HepG2 (cell line): ENCODE measurements around the gene GPR158. TPM values are rescaled to one million over a fixed set of nuclear protein-coding genes. Genes with fewer than 3 reads are reported as not detected.

Source experiments
- ATAC-seq: fragments of 200-7000 bp; cut with Tn5 transposase; 3 replicates; pipeline ENCODE4 v1.9.1; 2020; ENCODE audit warnings: mild to moderate bottlenecking, moderate library complexity
- BruUV-seq: library from RNA; stranded (reverse); fragments of 400-500 nt; replicated peaks from 2 replicates; lab custom pipeline; 2021; lab: Mats Ljungman, UMichigan
- CTCF ChIA-PET: fragments of 300-600 bp; formaldehyde crosslinking; extraction: SDS; loops from one replicate; lab custom pipeline; 2021; ENCODE audit warnings: low total read pairs, inconsistent platforms, low intra/inter-chr PET ratio; lab: Yijun Ruan, JAX
- POLR2A ChIA-PET: fragments of 350-600 bp; sonication (Branson Sonifier 250); formaldehyde crosslinking; loops from one replicate; lab custom pipeline; 2020; ENCODE audit warnings: antibody characterized with exemption, inconsistent platforms; lab: Yijun Ruan, JAX
- DNase-seq: peaks from one replicate; pipeline ENCODE4 v3.0.0-alpha.2; 2015; ENCODE audit warnings: low spot score
- FAIRE-seq: peaks from 3 replicates; lab custom pipeline; 2011; peaks lifted over from hg19 to GRCh38; lab: Jason Lieb, UNC
- H2AFZ ChIP-seq: one replicate; pipeline ENCODE4 v1.6.1; 2011; ENCODE audit warnings: low read length, inconsistent platforms
- H3K27ac ChIP-seq: fragments of 300-600 bp; 3 replicates; pipeline ENCODE4 v1.8.0; 2011; ENCODE audit warnings: mixed run types, mild to moderate bottlenecking, mixed read lengths, low read length, inconsistent platforms; ENCODE audit not compliant: insufficient read depth; ENCODE audit errors: extremely low read length
- H3K27me3 ChIP-seq, 2 experiments: fragments of 200-600 bp in 1 of 2; 2 replicates in 1 of 2; 3 replicates in 1 of 2; pipeline versions ENCODE4 v1.6.0 to v1.8.0; 2011; ENCODE audit warnings: low read length in 2 of 2, mild to moderate bottlenecking in 2 of 2, moderate library complexity in 2 of 2, inconsistent platforms in 1 of 2; ENCODE audit not compliant: insufficient read depth in 2 of 2, control insufficient read depth in 1 of 2
- H3K36me3 ChIP-seq, 2 experiments: fragments of 200-600 bp in 1 of 2; replicated peaks in 1 of 2; 2 replicates in 1 of 2; 3 replicates in 1 of 2; pipeline versions ENCODE4 v1.5.1 to v1.8.0; 2011; ENCODE audit warnings: low read length in 2 of 2, inconsistent platforms in 1 of 2; ENCODE audit not compliant: insufficient read depth in 2 of 2, control insufficient read depth in 1 of 2
- H3K4me1 ChIP-seq: 2 replicates; pipeline ENCODE4 v1.5.1; 2012; ENCODE audit warnings: low read length, inconsistent platforms; ENCODE audit not compliant: insufficient read depth
- H3K4me2 ChIP-seq: 2 replicates; pipeline ENCODE4 v1.6.0; 2011; ENCODE audit warnings: low read depth, low read length, inconsistent platforms
- H3K4me3 ChIP-seq, 3 experiments: fragments of 200-600 bp in 1 of 3; sonication (generic), shearing (Covaris generic) in 1 of 3; replicated peaks in 1 of 3; 2 replicates each; pipeline ENCODE4 v1.5.1; 2011 to 2016; ENCODE audit warnings: low read length in 3 of 3, inconsistent platforms in 2 of 3, low read depth in 2 of 3, mild to moderate bottlenecking in 2 of 3, control low read depth in 1 of 3, mixed read lengths in 1 of 3; ENCODE audit not compliant: insufficient read depth in 1 of 3
- H3K79me2 ChIP-seq: one replicate; pipeline ENCODE4 v1.6.1; 2011; ENCODE audit warnings: low read length, inconsistent platforms; ENCODE audit not compliant: insufficient read depth
- H3K9ac ChIP-seq: 2 replicates; pipeline ENCODE4 v1.6.0; 2011; ENCODE audit warnings: mild to moderate bottlenecking, low read depth, low read length, inconsistent platforms; ENCODE audit not compliant: insufficient read depth
- H3K9me3 ChIP-seq: 2 replicates; pipeline ENCODE4 v1.5.1; 2012; ENCODE audit warnings: mild to moderate bottlenecking, low read length
- H4K20me1 ChIP-seq: 2 replicates; pipeline ENCODE4 v1.6.0; 2011; ENCODE audit warnings: inconsistent platforms, mild to moderate bottlenecking, low read length, moderate library complexity; ENCODE audit not compliant: insufficient read depth
- KMT2A ChIP-seq: sonication (generic); formaldehyde crosslinking; IDR thresholded peaks from 2 replicates; pipeline ENCODE4 v1.4.0; 2020; ENCODE audit warnings: missing genetic modification reagents
- MIER2 ChIP-seq: IDR thresholded peaks from 2 replicates; pipeline ENCODE4 v1.6.1; 2016; ENCODE audit warnings: missing biosample characterization, missing genetic modification reagents
- PLSCR1 ChIP-seq: sonication (generic); formaldehyde crosslinking; IDR thresholded peaks from 2 replicates; pipeline ENCODE4 v1.5.0; 2020; ENCODE audit warnings: missing genetic modification reagents, mild to moderate bottlenecking, borderline replicate concordance
- SIN3B ChIP-seq: fragments of 150-350 bp; IDR thresholded peaks from 2 replicates; pipeline ENCODE4 v1.6.1; 2014; ENCODE audit warnings: low read length
- ZNF335 ChIP-seq: sonication (generic); formaldehyde crosslinking; IDR thresholded peaks from 2 replicates; pipeline ENCODE4 v1.4.0; 2020; ENCODE audit warnings: missing genetic modification reagents
- ZNF337 ChIP-seq: sonication (generic); formaldehyde crosslinking; IDR thresholded peaks from 2 replicates; pipeline ENCODE4 v1.5.1; 2020; ENCODE audit warnings: missing genetic modification reagents, low read depth, mild to moderate bottlenecking, borderline replicate concordance
- ZNF572 ChIP-seq: sonication (generic); formaldehyde crosslinking; IDR thresholded peaks from 2 replicates; pipeline ENCODE4 v1.5.1; 2020; ENCODE audit warnings: mild to moderate bottlenecking, missing genetic modification reagents
- ZNF709 ChIP-seq: sonication (generic); formaldehyde crosslinking; IDR thresholded peaks from 2 replicates; pipeline ENCODE4 v1.5.0; 2020; ENCODE audit warnings: mild to moderate bottlenecking, missing genetic modification reagents
- WGBS: methylation state at CpG from one replicate; pipeline ENCODE4 v1.1.6; 2017; ENCODE audit warnings: low lambda C conversion rate; 5-methylcytosine and 5-hydroxymethylcytosine counted together
- in situ Hi-C: cut with HindIII; loops from 2 replicates; pipeline ENCODE4 v1.10.0; 2017; ENCODE audit warnings: low pct_unique_long_range_greater_than_20kb; ENCODE audit not compliant: extremely low pct_ligation_motif_present
- intact Hi-C: fragments of 100-400 bp; cut with micrococcal nuclease; formaldehyde crosslinking; loops from one replicate; pipeline ENCODE4 v1.10.0; 2022; ENCODE audit not compliant: unreplicated experiment
- polyA plus RNA-seq, 8 experiments: library from polyadenylated mRNA; depleted of rRNA in 3 of 8; stranded (reverse) in 7 of 8; unstranded in 1 of 8; fragments of >200 nt; fragmentation: Illumina TruSeq in 4 of 8; extraction: Trizol in 4 of 8; gene quantifications; 2 replicates each; pipeline versions ENCODE4 v1.2.1 to v1.2.3, GENCODE V29; 2011 to 2016; ENCODE audit warnings: low read depth in 4 of 8, missing spikeins in 1 of 8, mixed read lengths in 1 of 8; ENCODE audit not compliant: insufficient read depth in 1 of 8
- total RNA-seq, 5 experiments: library from RNA; depleted of rRNA; stranded (reverse); fragments of >200 nt; fragmentation: Illumina TruSeq; extraction: Trizol; gene quantifications; 2 replicates each; pipeline ENCODE4 v1.2.3, GENCODE V29; 2016; ENCODE audit warnings: low read depth in 1 of 5
- TF ChIP-seq, protein P1 (sequence below), 2 experiments: fragments of 450-650 bp in 1 of 2; sonication (generic) in 1 of 2; formaldehyde crosslinking in 1 of 2; IDR thresholded peaks; 2 replicates each; pipeline versions ENCODE4 v1.6.1 to v1.8.0; 2016 to 2022; ENCODE audit warnings: antibody characterized with exemption in 1 of 2, mild to moderate bottlenecking in 1 of 2, missing genetic modification reagents in 1 of 2

GPR158 gene
- total and polyA plus RNA-seq, 2 of the 13 experiments (the other 11 are each of a cell fraction or from before 2014, with no cell fraction given): not detected

DNA sequence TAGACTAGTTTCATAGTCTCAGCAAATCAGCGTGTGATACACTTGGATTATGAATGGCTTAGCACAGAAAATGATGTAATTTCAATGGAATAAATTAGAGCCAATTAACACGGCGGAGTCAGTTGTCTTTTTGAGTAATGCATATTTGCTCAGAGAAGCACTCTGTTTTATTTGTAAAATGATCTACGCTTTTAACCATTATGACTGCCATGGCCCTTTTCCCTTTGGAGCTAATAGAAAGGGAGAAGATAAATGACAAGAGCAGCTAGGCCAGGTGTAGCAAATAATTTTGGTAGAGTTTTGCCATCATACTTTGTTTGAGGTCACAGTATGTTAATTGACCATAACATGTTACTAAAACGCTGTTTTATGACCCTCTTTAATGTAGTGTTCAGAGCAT, 86.8 kb downstream of the GPR158 start:
- no peak for FAIRE-seq

DNA sequence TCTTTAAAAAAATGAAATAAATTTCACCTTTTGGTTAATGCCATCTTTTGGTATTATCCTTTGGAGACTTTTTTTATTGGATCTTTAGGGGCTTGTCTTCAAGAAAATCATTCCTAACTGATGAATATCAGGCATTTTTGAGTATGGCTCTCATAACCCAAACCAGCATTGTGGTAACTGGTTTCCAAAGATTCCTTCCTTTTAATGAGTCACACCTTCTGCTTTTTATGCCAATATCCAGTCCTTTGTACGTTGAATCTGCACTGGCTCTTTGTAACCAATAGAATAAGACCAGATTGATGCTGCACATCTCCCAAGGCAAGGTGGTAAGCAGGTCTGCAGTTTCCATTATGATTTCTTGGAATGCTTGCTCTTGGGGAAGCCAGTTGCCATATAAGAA, 89.1 kb downstream of the GPR158 start:
- WGBS: 0% methylated on average over 1 of the region's 1 CpG
- H3K9ac ChIP-seq: no peak overlapping the region
- BruUV-seq: no TSS peak
- no peak overlapping the region for H2AFZ ChIP-seq
- no peaks in the 10 kb centered on the region for H3K9me3 ChIP-seq
- intact Hi-C loops: no loop called here
- no peak overlapping the region for H3K27ac ChIP-seq
- no peak for FAIRE-seq
- H3K4me3 ChIP-seq: no peak overlapping the region
- no peak for DNase-seq
- ChIA-PET CTCF (no interaction called here), POLR2A (no interaction called here)
- ATAC-seq: no peak
- in situ Hi-C loops: no loop called here
- H3K4me1 ChIP-seq: peaks cover 6% of the 10 kb centered on the region
- no peaks in the 10 kb centered on the region for H4K20me1 ChIP-seq
- H3K36me3 ChIP-seq: no peaks in the 10 kb centered on the region
- no peak overlapping the region for H3K4me2 ChIP-seq
- no peaks in the 10 kb centered on the region; a peak in 1 of 5 replicates for H3K27me3 ChIP-seq
- no peaks in the 10 kb centered on the region for H3K79me2 ChIP-seq
- no peak for TF ChIP-seq ZNF709 (CRISPR knock-in tag)
- TF ChIP-seq ZNF335: no peak
- TF ChIP-seq SIN3B: no peak
- TF ChIP-seq, protein P1, sequence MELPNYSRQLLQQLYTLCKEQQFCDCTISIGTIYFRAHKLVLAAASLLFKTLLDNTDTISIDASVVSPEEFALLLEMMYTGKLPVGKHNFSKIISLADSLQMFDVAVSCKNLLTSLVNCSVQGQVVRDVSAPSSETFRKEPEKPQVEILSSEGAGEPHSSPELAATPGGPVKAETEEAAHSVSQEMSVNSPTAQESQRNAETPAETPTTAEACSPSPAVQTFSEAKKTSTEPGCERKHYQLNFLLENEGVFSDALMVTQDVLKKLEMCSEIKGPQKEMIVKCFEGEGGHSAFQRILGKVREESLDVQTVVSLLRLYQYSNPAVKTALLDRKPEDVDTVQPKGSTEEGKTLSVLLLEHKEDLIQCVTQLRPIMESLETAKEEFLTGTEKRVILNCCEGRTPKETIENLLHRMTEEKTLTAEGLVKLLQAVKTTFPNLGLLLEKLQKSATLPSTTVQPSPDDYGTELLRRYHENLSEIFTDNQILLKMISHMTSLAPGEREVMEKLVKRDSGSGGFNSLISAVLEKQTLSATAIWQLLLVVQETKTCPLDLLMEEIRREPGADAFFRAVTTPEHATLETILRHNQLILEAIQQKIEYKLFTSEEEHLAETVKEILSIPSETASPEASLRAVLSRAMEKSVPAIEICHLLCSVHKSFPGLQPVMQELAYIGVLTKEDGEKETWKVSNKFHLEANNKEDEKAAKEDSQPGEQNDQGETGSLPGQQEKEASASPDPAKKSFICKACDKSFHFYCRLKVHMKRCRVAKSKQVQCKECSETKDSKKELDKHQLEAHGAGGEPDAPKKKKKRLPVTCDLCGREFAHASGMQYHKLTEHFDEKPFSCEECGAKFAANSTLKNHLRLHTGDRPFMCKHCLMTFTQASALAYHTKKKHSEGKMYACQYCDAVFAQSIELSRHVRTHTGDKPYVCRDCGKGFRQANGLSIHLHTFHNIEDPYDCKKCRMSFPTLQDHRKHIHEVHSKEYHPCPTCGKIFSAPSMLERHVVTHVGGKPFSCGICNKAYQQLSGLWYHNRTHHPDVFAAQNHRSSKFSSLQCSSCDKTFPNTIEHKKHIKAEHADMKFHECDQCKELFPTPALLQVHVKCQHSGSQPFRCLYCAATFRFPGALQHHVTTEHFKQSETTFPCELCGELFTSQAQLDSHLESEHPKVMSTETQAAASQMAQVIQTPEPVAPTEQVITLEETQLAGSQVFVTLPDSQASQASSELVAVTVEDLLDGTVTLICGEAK (IDR thresholded peaks at IDR 0.05): no peak
- TF ChIP-seq, protein P1 (CRISPR knock-in tag; IDR thresholded peaks at IDR 0.05): no peak

More for the DNA sequence above, 86.8 kb downstream of the GPR158 start:
- no peak for TF ChIP-seq MIER2 (CRISPR knock-in tag)
- TF ChIP-seq KMT2A (CRISPR knock-in tag): no peak
- no peak for TF ChIP-seq ZNF337 (CRISPR knock-in tag)
- TF ChIP-seq PLSCR1 (CRISPR knock-in tag): no peak
- TF ChIP-seq ZNF572 (CRISPR knock-in tag): no peak
- Histone ChIP-seq H3K79me2 (no peaks in the 10 kb centered on the region), H3K4me1 (peaks cover 10% of the 10 kb centered on the region), H3K4me3 (no peak overlapping the region), H3K9me3 (no peaks in the 10 kb centered on the region), H3K4me2 (no peak overlapping the region), H3K27me3 (no peaks in the 10 kb centered on the region; a peak in 1 of 5 replicates), H2AFZ (no peak overlapping the region), H4K20me1 (no peaks in the 10 kb centered on the region), H3K27ac (no peak overlapping the region), H3K36me3 (no peaks in the 10 kb centered on the region), H3K9ac (no peak overlapping the region)
- in situ Hi-C loops: no loop called here
- intact Hi-C loops: no loop called here
- CTCF ChIA-PET: no interaction called here
- 19% methylated on average over 5 of the region's 5 CpGs for WGBS
- no TSS peak for BruUV-seq
- no peak for ATAC-seq
- POLR2A ChIA-PET: no interaction called here
- no peak for DNase-seq
